NCI-H128 (cell line): Measurements from ENCODE around the gene PFDN2.

Source experiments
- DNase-seq: peaks from one replicate; lab custom pipeline; 2025; ENCODE audit not compliant: unreplicated experiment; lab: John Stamatoyannopoulos, UW

Gene PFDN2, protein sequence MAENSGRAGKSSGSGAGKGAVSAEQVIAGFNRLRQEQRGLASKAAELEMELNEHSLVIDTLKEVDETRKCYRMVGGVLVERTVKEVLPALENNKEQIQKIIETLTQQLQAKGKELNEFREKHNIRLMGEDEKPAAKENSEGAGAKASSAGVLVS

DNA sequence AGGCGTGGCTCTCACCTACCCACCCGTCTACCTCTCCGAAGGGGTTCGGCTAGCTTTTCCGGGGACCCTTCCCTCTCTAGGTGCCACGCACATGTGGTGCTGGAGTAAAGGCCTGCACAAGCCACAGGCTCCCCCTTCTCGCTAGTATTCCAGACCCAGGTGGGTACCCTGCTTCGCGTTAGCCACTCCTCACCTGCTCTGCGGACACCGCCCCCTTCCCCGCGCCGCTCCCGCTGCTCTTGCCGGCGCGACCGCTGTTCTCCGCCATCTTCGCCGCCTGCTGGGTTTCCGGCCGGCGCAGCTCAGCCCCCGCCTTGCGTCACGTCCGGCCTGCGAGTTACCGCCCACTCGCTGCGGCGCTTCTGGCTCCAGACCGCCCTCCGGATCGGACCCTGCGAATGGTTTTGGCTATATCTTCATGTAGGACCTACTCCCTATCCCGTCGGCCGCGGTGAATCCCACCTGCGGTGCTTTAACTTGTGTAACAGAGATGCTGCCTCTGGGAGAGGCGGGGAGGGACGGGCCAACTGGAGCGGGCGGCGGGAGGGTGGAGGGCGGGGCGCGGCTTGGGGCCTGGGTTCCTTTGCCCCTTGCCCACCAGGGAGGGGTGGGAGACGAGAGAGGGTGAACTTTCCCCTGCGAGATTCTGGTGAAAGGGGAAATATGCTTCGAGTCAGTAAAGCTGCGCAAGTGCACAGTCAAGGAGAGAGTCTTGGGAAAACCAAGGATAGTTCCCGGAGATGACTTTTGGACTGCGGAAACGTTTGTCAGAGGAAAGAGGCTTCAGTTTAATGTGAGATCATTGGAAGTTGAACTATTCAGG, at the start of gene PFDN2, which contains the start of gene NIT1:
Gene PFDN2, minus strand, starts transcription at position 279 of the 823 bp plus-strand sequence. Its CDS starts 11 bp downstream, at position 268.
Gene NIT1, plus strand, starts transcription at position 347 of the 823 bp plus-strand sequence. Its CDS starts 72 bp downstream, at position 419.
- peak; percentile 68 for DNase-seq

DNA sequence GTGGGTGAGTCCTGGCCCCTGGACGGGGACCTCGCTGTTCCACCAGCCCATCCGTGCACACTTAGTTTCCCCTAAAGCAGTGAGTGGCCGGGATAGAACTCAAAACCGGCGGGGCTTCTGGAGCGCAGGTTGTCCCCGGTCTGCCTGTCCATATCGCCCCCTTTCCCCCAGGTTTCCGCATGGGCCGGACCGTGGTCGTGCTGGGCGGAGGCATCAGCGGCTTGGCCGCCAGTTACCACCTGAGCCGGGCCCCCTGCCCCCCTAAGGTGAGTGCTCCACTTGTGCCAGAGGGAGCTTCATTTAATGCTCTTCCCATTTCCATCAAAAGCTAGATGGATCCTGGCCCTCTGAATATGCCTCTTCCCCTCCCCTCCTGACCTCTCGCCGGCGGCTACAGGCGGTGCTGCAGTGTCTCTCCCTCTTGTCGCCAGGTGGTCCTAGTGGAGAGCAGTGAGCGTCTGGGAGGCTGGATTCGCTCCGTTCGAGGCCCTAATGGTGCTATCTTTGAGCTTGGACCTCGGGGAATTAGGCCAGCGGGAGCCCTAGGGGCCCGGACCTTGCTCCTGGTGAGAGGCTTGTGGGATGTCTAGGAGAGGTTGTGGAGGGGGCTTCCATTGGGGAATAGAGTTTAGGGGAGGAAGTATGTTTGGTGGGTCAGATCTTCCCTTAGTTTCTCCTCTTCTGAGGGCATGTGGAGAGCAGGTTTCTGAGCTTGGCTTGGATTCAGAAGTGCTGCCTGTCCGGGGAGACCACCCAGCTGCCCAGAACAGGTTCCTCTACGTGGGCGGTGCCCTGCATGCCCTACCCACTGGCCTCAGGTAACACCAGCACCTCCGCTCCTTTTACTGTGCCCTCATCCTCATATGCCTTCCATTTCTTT, 49.1 kb upstream of the PFDN2 start:
- DNase-seq = no peak

DNA sequence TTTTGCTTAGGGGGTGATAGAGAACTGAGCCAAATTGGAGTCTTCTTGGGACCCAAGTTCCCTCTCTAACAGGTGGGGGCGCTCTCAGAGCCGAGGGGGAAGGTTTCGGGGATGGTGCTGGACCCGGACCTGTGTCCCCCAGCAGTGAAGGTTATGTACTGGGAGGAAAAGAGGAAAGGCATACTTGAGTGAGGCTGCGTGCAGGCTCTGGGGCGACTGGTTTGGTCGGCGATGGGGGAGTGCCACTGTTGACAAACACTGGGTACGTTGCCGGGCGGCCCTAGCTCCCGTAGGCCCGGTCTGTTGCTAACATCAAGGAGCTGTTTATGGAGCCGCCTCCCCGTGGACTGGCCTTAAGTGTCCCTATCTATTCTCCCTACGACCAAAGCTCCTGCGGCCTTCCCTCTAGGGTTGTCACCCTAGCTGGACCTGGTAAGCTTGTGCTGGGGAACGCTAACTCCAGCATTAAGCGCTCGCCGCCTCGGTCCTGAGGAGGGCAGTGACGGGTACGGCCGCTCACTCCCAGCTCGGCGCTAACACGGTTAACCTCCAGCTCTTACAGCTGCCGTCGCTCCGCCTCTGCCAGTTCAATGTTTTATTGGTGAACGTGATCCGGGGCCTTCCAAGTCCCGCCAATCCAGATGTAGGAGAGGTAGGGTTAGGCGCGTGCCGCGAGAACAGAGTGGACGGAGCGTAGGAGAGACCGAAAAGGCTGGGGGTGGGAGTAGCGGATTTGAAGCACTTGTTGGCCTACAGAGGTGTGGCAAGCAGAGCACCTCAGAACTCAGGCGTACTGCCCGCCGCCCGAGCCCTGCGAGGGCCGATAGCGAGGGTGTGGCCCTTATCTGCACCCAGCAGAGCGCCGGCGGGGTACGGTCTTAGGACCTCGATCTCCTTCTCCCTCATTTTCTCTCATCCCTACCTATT, 48.2 kb upstream of the PFDN2 start, which contains the start of gene PPOX:
Gene PPOX, plus strand, starts transcription at position 685 of the 927 bp plus-strand sequence. CDS start 422 bp downstream, outside the sequence.
- DNase-seq = peak; percentile 94

DNA sequence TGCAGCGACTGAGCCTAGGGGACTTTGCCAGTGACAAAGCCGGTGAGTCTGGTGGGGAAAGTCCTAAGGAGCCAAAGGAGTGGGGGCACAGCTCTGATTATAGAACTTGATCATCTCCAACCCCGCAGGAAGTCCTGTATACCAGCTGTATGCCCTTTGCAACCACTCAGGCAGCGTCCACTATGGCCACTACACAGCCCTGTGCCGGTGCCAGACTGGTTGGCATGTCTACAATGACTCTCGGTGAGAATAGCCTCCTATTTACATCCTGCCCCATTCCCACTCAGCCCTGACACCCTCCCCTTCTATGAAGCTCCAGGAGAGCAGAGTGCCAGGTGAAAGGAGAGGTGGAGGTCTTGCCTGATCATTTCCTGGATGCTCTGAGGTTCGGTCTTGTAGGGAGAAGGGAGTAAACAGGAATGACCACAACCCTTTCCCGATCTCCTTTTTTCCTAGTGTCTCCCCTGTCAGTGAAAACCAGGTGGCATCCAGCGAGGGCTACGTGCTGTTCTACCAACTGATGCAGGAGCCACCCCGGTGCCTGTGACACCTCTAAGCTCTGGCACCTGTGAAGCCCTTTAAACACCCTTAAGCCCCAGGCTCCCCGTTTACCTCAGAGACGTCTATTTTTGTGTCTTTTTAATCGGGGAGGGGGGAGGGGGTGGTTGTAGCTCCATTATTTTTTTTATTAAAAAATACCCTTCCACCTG, 47.2 kb upstream of the PFDN2 start:
- no peak for DNase-seq

DNA sequence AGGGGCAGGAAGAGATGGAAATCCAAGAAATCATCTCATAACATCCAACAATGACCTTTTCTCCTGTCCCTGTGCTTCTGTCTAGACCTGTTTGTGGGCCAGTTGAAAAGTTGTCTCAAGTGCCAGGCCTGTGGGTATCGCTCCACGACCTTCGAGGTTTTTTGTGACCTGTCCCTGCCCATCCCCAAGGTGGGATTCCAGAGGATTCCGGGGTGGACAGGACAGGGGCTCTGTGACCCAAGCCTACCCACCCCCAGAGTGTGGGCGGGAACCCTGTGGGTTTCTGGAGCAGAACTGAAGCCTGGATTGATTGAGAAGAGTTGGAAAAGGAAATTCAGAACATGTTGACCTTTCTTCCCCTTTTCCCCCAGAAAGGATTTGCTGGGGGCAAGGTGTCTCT, 46.0 kb upstream of the PFDN2 start:
- DNase-seq = no peak

DNA sequence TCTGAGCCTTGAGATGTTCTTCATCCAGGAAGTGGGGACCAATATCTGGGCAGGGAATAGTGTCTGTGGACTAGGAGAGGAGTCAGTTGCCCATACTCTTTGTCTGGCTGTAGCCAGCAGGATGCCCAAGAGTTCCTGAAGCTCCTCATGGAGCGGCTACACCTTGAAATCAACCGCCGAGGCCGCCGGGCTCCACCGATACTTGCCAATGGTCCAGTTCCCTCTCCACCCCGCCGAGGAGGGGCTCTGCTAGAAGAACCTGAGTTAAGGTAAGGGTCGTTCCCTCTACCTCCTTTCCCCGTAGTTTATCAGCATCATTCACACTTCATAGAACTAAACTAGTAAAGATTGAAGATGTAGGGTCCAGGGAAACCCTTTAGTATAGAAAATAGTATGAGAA, 45.0 kb upstream of the PFDN2 start:
- DNase-seq = no peak

DNA sequence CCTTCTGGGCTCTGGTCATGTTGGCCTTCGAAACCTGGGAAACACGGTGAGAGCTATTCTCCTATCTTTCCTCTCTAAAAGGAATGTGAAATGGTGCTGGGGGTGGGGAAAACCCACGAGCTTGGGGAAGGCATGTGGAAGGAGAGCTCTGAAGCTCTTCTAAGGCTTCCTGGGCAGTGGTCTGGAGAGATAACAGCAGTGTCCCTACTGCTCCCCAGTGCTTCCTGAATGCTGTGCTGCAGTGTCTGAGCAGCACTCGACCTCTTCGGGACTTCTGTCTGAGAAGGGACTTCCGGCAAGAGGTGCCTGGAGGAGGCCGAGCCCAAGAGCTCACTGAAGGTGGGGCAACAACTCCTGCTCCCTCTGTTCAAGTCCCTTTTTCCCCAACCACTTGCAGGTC, 44.2 kb upstream of the PFDN2 start:
- no peak for DNase-seq

DNA sequence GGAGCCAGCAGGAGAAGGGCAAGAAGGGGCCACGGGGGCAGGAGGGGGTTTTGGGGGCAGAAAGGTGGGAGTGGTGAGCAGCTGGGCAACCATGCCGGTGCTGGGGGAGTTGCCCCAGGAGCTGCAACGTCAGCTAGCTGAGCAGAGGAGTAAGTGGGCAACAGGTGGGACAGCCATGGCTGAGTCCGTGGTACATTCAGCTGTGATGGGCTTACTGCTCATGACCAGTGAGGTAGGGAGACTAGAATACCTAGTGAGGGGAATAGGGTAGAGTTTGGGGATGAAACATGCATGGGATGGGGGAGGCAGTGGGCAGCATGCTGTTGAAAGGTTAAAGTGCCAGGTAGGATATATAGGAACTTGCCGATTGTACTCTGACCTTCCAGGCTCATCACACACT, 43.8 kb upstream of the PFDN2 start:
- DNase-seq = no peak

DNA sequence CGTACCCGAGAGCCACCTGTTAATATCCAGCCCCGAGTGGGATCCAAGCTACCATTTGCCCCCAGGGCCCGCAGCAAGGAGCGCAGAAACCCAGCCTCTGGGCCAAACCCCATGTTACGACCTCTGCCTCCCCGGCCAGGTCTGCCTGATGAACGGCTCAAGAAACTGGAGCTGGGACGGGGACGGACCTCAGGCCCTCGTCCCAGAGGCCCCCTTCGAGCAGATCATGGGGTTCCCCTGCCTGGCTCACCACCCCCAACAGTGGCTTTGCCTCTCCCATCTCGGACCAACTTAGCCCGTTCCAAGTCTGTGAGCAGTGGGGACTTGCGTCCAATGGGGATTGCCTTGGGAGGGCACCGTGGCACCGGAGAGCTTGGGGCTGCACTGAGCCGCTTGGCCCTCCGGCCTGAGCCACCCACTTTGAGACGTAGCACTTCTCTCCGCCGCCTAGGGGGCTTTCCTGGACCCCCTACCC, 42.9 kb upstream of the PFDN2 start:
- no peak for DNase-seq

DNA sequence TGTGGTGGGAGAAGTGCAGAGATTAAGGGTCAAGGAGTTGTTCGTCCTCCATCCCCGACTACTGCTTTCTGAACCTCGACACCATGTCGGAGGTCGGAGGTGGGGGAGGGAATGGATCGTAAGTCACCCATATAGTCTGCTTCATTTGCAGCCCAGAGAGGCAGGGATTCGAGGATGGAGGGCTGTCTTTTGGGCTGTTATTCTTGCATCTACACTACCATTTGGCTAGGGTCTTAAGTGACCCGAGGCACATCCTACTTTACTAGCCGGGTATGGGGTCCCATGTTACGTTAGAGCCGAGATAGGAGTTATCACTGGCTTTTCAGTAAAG, 42.0 kb upstream of the PFDN2 start:
- no peak for DNase-seq

DNA sequence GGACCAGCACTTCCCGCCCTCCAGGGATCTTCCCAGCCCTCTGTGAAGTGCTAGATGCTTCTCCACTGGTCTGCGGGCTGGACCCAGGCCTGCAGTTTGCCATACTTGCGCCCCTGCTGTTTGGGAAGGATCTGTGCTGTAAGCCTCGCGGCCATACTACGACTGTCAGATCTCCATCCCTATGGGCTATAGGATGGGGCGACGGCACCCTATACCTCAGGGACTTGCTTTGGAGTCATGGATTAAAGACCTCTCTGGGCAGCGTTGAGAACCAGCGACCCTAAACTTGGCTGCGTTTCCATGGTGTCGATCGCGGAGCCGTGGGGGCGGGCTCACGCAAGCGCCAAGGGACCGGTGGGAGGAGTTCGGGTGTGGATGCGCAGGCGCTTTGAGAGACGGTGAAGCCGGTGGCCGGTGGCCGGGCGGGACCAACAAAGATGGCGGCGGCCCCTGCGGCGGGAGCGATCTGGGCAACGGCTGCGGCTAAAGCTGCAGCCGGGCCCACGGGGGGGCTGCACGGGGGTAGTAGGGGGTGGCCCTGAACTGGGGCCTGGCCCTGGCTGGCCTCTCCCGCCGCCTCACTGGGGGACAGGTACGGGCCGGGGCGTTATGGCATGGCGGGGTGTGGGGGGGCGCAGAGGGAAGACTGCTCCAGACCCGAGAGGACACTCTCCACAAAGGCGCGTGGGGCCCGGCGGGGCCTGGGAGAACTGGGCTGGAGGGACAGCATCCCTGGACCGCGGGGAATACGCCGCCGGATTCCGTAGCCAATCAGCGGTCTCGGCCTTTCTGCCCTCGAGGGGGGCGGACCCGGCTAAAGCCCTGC, 41.5 kb upstream of the PFDN2 start, which contains the start of gene USP21:
Gene USP21, plus strand, starts transcription at position 414 of the 826 bp plus-strand sequence. CDS start 1,141 bp downstream, outside the sequence.
- peak; percentile 91 for DNase-seq

DNA sequence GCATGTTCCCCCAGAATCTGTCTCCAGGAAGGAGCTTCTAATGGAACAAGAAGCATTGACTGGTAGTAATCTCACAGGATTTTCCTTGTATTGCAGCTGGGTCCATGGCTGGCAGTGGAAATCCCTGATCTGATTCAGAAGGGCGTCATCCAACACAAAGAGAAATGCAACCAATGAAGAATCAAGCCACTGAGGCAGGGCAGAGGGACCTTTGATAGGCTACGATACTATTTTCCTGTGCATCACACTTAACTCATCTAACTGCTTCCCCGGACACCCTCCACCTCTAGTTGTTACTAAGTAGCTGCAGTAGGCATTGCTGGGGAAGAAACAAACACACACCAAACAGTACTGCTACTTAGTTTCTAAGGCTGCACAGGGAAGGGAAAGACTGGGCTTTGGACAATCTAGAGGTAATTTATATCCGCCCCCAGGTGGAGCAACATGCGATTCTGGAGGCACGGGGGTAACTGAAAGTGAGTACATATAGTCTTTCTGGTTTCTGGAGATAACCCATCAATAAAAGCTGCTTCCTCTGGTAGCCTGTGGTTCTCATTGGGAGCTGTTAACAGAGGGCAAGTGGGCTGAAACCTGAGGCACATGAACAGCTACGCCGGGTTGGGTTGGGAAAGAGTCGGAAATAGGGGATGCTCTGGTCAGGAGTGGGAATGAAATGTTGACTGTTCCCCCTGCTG, 40.6 kb upstream of the PFDN2 start:
- DNase-seq = no peak

DNA sequence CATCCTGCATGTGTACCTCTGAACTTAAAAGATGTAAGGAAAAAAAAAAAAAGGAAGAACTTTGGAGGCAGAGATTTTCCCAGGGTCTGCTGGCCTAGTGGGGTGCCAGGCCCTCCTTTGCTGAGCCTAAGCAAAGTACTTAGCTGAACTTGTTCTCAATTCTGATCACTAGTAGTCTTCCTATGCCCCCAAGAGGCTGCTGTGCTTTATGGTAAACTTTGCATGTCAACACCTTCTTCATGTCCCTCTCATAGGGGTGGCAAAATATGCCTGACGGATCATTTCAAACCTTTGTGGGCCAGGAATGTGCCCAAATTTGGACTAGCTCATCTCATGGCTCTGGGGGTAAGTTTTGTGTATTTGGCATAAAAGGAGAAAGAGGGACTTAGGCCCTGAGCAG, 40.0 kb upstream of the PFDN2 start:
- DNase-seq = no peak

DNA sequence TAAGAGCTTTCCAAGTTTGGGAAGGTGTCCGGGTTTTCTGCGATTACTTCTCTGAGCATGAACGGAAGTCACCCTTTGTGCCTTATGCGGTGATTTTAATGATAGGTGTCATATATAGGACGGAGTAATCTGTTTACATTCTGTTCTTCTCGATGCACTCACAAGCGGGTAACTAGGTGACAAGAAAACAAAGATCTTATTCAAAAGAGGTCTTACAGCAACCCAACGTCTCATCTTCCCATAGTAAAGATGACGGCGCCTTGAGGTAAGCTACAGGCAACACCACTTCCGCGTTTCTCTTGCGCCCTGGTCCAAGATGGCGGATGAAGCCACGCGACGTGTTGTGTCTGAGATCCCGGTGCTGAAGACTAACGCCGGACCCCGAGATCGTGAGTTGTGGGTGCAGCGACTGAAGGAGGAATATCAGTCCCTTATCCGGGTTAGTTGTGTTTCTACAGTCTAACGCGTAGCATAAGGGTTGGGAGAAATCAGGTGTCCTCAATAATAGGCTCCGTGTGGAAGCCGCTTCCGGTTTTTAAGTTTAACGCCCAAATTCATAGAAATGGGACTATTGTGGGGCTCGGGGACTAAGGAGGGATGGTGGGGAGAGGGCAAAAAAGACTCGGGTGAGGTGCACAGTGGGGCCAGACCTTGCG, 36.0 kb upstream of the PFDN2 start, which contains the start of gene UFC1:
Gene UFC1, plus strand, starts transcription at position 297 of the 656 bp plus-strand sequence. Its CDS starts 20 bp downstream, at position 317.
- peak; percentile 73 for DNase-seq

DNA sequence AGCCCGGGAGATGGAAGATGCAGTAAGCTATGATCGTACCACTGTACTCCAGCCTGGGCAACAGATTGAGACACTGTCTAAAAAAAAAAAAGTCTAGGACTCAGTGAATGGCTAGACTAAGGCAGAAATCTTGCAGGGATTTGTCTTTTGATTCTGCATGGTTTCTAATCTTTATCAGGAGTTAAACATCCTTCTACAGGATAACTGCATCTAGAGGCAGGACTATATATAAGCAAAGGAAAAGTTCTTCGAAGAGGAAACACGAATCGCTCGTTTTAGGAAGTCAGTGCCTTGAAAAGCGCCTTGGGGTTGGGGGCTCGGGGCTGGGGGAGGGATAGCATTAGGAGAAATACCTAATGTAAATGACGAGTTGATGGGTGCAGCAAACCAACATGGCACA, 35.3 kb upstream of the PFDN2 start:
- DNase-seq = no peak

DNA sequence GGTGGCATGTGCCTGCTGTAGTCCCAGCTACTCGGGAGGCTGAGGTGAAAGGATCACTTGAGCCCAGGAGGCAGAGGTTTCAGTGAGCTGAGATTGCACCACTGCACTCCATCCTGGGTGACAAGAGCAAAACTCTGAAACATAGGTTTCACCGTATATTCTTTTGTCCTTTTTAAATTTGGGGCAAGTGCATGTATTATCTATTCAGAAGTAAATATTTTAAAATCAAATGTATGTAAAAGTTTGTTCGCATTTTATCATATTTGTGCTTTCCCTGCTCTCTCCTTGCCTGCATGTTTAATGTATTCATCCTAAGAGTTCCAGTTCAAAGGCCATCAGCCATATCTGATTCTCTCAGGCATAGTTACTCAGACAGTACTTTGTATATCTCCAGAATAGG, 28.0 kb upstream of the PFDN2 start:
- no peak for DNase-seq

DNA sequence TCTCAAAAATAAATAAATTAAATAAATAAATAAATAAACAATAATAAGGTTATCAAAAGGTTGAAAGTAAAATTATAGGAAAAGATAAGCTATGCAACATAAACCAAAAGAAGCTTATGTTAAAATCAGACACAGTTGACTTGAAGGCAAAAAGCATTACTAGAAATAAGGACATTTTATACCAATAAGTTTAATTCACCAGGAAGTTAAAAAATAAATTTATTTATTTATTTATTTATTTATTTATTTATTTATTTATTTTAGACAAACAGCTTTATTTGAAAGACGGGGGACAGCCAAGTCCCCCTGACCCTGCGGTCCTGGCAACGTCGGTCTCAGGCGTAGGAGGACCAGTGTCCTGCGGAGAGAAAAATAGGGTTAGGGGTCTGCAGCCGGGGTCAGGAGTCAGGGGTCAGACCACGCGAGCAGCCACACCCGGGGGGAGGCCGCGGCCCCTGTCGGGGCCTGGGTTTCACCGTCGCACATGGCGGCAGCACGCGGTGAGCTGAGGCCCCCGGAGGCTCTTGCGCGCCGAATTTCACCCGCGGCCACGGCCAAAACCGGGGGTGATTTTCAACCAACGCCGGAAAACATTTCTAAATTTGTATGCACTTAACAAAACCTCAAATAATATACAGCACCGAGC, 23.0 kb upstream of the PFDN2 start:
- no peak for DNase-seq
